GM21515 (cell line): ENCODE data around the gene C10orf90.

Experiments
- ATAC-seq: cut with Tn5 transposase; IDR thresholded peaks from one replicate; pipeline ENCODE4 v1.9.1; 2021; ENCODE audit not compliant: unreplicated experiment

The C10orf90 gene

DNA sequence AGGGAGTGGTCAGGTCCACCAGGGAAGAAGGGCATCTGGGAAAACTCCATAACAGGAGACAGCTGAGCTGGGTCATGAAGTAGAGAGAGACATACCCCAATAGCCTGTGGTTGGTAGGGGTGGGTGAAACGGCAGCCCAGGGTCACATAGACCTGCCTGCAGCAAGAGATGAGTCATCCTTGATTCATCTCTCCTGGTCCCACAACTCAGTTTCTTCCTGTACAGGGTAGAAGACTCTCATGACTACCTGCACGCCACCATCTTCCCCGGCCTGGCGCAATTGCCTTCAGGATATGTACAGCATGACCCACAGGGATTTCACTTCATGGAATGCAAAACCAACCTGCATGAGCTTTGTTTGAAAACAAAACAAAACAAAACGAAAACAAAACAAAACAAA, 237.1 kb downstream of the C10orf90 start:
- no peak for ATAC-seq

DNA sequence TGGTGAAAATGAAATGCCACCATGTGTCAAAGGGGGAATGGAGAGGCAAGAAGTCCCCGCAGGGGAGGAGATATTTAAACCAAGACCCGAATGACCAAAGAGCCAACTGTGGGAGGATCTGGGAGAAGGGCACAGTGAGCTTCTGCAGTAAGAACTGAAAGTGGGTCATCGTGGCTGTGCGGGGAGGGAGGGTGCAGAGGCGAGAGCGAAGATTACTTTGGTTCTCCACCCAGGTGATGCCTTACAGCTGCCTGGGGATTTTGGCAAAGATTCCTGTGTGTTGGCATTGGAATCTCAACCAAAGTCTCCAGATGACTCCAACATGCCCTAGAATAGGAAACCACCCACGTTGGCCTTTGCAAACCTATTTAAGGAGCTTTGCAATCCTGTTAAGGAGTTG, 238.0 kb downstream of the C10orf90 start:
- no peak for ATAC-seq

DNA sequence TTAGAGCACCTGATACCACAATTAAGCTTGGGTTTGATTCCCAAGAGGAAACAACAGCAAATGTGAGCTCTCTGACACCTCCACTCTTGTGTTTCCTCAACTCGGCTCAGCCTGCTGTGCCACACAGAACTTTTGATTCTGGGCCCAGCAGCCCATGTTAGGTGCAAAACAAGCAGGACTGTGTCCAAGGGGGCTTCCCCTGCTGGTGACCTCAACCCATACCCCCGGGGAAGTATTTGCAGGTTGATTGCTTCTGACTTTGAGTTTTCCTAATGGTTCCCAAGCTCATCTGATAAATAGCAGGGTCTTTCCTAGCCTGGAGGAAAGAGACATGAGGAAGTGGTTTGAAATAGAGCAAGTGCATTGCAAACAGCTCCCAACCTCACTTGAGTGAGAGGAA, 238.7 kb downstream of the C10orf90 start:
- no peak for ATAC-seq

DNA sequence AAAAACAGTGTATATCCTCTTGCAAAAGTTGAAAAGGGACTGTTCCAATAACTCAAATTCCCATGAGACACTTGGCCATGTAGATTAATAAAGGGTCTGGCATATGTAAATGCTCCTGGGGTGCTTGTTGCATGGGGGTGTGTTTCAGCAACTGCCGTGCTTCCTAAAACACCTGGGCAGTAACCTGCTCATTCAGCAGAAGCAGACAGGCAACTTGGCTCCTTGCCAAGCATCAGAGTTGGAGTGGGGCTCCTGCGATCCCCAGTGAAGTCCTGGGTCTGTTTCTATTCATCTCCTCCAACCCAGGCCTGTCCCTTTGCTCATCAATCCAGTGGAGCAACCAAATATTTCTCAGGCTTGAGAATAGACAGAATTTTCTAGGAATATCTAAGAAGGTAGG, 240.0 kb downstream of the C10orf90 start:
- ATAC-seq, result no peak

DNA sequence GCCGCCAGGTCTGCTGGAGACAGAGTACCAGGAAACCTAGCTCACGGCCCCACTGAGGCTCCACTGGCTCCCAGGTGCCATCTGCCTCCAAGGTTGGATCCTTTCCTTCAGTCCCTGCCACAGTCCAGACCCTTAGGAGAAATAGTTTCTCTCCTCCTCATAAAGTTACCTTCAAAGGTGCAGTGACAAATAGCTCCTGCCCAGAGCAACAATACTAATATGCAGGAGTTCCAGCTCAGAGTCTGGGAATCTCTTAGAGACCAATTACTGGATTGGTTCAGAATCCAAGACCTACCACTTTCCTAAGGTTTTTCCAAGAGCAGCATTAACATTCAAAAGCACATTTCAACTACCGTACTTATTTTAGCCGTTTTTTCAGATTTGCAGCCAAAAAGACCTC, 241.2 kb downstream of the C10orf90 start:
- ATAC-seq, result no peak

DNA sequence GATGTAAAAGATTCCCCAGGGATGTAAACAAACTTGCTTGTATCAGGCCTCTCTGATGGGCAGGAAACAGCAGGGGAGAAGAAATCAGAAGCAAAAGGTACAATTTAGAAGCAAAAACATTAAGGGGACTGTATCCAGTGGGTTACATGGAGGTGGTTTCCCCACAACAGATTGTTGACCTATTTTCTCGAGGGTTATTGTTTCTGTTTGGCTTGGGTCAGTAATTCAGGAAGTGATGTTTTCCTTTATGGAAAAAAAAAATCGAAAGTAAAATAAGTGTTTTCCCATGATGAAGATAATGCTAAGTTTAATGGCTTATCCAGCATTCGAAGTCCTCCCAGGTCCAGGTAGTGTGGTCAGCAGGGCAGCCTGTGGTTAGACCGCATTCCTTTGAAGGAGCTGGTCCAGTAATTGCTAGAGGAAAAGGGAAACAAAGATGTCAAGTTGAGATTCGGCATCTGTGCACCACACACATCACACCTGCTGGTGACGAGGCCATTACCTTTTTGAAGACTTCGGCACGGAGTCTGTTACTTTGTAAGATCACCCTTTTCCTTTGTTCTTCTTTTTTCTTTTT, 244.9 kb downstream of the C10orf90 start:
- no peak for ATAC-seq

DNA sequence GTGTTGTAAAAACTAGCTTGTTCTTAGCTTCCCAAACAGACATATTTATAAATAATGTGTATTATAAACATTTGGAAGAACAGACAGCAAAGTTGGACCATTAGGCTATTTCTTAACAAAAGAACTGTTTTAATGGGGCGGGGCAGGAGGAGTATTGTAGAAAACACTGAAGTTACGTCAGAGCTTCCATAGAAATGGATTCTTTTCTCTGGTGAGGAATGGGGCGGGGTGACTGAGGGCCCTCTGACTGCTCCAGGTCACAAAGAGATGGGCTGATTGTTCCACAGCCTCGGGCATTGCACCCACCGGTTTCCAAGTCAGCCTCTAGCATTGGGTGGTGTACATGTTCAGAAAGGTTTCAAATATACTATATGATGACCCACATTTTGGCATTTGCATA, 245.5 kb downstream of the C10orf90 start:
- ATAC-seq, result no peak

DNA sequence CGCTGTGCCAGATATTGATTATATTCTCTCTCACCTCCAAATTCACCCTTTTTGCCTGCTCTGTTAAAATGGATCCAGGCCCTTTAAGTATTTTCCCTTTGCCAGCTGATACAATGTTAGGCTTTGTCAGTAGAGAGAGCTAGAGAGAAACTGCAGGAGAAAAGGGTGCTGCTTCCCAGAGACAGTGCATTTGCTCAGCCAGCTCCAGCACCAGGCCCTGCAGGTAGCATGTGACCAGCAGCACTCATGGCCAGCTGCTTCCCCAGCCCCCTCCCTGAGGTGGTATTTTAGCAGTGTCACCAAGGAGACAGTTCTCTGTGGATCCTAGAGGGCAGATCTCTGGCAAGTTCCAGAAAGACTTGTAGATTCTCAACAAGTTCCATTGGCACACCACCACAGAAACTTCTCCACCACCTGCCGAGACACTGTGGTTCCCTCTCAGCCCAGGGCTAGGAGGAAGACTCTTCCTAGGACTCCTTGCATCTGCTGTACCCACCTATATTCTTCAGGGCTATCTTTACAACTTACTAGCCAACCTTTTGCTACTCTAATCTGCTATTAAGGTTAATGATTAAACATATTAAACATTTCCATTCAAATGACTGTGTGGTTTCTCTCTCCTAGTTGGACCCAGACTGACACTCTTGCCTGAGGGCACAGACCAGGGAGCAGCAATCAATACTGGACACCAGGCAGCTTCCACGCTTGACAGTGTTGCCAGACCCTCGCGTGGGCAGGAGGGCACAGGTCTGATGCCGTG, 246.6 kb downstream of the C10orf90 start:
- ATAC-seq, result no peak

DNA sequence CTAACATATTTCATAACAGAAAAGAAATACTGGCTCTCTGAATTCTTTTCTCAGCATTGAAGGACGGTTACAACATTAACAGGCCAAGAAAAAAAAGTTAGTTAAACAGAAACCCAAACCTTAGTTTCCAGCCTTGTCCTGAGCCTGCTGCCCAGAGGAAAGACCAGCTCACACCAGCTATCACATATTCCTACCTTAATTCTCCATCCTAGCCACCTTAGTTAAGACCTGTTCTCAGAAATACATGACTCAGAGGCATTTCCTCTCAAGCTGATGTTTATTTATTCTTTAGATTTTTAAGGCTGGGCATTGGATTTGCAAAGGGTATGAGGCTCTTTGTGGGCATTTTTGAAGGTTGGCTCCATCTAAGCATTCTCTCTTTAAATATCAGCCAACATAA, 247.9 kb downstream of the C10orf90 start:
- no peak for ATAC-seq

DNA sequence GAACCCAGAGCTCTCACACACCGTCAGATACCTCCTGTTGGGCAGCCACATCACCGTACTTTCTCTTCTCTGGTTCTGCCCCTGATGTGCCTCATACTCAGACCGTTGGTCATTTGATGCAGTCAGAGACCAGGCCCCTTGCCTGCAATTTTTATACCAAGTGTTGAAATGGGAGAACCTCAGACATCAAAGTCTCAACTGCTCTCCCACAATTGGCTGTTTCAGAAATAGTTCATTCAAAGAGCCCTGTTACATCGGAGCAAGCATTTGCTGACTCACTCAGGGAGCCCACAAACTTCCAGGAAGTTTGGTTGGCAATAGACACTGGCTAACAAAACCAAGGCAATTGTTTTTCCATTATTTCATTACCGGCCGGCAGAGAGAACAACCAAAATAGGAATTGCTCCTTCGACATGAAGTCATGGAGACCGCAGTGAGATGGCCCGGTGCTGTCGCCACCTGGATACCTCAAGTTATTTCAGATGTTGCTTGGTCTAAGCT, 248.7 kb downstream of the C10orf90 start:
- no peak for ATAC-seq

DNA sequence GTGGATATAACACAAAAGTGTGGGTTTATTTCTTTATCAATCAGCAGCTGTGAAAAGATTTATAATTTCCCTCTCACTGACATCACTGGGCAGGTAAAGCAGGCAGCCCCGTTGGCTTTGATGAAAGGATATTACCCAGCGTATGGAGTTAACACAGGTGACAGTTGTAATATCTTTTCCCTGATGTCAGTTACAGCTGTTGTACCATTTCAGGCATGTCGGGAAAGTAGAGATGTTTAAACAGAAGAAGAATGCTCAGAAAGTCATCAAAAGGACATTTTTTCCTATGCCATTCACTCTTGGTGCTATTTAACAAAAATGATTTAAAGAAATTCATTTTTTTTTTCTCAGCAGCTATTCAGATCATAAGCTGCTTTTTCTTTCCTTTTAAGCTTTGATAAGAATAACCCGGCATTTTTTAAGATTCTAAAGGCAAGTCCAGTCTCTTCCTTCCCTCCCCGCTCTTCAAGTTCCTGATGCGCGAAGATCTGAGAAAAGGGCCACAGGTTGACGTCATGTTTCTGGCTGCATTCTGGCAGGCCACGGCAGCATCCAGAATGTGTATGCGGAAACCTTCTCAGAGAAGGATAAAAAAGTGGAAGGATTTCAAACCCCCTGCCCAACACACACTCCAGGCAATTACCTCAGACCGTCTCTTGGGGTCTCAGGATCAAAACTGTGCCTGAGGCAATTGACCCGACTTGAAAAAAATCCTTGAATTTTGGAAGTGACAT, 249.8 kb downstream of the C10orf90 start:
- no peak for ATAC-seq

DNA sequence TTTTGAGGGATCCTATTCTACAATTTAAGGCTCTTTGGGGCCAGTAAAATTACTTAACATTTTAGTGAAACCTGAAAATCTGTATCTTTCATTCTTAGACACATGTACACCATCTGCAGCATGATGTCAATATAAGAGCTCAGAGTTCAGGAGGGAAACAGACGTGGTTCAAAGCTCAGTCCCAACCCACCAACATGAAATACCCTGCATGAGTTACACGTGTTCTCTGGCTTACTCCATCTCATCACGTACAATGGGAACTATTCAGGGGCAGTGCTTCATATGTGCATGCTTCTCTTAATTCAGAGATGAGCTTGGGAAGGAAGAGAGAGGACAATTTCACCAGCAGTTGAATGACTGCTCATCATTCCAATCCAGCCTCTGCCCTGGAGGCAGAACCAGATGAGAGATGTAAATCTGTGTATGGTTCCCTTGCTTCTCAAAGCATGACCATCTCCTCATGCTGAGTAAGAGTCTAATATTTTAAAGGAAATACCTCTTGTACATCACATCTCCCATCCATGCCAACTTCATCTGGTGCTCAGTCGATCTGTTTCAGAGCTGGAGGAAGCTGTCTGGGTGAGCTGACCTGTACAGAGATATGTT, 253.2 kb downstream of the C10orf90 start:
- ATAC-seq, result no peak

DNA sequence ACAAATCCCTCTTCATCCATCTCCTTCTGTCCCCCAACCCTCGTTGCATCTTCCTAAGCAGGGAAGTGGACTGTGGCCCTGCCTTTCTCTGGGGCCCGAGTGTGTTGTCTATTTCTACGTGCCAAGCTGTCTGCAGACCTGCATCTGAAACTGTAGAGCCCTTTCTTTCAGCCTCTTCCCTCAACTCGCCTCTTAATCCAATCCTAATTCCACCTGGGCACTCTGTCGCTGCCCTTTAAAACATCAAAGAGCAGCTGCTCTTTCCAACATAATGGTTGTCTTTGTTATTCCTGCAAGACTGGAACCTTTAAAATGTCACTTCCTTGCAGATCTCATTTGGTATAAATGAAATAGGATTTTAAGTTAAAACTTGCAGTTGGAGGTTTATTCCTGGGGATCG, 260.7 kb downstream of the C10orf90 start:
- no peak for ATAC-seq

DNA sequence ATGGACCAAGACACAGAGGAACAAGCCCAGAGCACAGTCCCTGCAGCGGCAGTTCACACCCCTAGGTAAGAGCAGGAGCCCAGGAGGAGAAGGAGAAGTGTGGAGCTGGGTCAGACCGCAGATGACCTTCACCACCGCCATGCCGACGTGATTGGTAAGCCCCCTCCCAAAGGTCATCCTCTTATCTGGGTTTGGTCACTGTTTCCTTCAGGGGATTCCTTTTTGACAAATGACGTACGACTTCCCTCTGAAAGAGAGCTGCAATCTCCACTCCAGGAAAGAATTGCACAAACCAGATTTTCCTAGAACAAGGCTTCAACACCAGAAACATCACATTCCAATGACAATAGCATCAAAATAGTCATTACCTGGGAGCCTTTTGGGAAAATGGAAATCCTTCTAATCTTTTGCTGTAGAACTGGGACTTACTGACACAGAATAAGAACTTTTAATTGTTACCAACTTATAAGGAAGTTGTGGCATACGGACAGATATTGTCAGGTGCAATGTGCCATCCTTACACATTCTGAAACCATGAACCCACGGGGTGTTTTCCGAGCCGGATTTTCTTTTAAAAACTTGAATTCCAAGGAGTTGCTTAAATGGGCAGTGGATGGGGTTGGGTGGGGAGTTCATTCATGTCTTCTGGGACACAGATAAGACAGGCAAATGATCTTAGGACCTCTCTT, 261.4 kb downstream of the C10orf90 start:
- ATAC-seq, result no peak

DNA sequence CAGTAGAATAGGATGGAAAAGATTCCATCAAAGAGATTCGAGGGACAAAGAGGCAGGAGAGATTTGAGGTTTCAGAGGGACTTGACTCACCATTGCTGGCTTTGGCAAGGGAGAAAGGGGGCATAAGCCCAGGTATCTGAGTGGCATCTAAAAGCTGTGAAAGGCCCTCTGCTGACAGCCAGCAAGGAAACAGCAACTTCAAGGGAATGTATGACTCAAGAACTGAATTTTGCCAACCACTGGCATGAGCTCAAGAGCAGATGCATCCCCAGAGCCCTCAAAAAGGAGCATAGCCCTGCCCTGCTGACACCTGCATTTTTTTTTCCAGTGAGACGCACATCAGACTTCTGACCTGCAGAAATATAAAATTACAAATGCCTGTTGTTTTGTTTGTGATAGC, 262.7 kb downstream of the C10orf90 start:
- ATAC-seq, result no peak

DNA sequence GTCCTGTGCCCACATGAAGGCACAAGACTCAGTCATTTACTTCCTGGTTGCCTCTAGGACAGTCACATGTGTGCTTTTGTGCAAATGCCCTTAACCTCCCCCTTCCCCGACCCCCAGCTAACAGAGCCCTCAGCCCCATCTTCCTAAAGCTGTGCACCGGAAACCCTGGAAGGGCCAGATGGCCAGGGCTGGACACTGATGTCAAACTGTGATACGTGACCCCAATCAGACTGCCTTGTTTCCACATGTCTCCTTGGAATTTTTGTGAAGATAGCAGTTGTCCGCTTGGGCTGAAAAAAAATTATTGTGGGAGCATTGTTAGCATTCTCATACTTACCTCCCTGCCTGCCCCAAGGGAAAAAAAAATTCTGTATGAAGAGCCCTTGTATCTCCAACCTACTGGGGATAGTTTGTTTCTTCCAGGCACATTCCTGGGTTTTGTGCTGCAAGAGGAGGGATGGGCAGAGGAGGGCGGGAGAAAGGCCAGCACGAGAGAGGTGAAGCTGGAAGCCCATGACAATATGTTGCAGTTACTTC, 265.2 kb downstream of the C10orf90 start:
- no peak for ATAC-seq

DNA sequence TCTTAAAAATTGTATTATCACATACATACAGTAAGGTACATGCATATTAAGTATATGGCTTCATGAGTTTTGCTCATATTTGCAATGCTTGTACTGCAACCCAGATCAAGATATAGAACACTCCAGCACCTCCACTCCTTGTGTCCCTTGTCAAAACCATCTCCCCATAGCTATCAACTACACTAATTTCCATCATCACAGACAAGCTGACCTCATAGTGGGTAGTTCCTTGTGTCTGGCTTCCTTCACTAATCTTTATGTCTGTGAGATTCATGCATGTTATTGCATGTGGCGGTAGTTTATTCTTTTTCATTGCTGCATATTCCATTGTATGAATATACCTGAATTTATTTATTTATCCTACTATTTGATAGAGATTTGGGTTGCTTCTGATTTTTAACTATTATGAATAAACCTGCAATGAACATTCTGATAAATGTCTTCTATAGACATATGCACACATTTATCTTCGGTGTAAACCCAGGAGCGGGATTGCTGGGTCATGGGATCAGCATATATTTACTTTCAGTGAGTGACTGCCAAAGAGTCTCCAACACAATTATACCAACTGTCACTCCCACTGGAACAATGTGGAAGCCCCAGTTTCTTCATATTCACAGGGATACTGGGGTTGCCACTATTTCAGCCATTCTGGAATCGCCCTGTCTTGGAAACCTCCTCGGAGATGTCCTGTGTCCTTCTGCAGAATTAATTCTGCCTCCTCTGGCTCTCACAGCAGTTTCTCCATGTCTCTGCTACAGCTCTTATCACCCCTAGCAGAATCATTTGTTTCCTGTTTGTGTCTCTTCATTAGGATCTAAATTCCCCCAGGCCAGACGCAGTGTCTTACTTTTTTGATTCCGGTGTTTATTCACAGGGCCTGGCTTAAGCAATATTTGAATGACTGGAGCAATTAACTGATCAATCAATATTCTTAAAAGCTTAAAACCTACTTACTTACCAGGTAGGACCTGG, 267.5 kb downstream of the C10orf90 start:
- no peak for ATAC-seq

DNA sequence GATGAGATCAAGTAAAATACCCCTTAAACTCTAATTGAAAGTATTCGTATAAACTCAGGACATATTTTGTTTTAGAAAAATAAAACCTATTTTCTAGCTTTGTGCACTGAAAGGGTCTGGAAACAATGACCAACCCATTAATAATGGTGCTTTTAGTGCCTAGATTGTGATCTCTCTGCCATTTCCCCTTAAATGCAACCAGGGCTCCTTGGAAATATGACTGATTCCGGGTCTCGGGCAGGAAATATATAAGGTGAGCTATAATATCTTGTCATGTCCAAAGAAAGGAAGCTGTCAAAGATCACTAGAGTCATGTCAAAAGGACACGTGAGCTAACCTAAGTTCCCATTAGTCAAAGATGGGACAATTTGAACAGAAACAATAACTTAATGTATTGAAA, 269.9 kb downstream of the C10orf90 start:
- ATAC-seq, result no peak

DNA sequence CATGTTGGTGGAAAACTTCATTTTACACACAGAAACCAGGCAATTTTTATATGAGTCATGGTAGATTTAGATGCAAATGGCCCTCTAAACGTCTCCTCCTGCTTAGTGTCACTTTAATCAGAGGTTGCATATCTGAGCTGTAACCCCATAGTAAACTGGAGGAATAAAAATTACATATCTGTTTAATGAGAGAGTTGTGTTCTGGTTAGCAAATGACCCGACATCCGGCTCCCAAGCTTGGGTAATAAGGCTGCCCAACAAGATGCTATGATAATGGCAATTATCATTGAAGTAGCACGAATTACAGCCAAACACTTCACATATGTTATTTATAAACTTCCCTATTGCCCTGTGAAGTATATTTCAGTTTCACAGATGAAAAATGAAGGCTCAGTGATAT, 271.6 kb downstream of the C10orf90 start:
- no peak for ATAC-seq

DNA sequence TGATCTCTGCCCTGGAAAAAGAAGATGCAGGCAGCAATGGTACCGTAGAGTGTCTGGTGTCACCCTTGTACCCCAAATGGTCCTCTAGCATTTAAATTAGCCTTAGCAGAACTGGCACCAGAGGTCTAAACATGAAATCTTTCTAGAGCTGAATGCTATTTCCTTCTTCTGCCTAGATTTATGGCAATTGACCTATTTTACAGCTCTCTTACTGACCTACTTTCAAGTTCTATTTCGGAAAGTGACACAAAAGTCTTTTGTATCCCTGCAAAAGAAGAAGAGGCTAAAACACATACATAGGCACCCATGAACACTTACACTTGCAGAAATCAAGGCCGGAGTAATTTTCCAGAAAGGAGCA, 272.1 kb downstream of the C10orf90 start:
- no peak for ATAC-seq
